Measurements from ENCODE around the gene ADCY3.

The ADCY3 gene

DNA sequence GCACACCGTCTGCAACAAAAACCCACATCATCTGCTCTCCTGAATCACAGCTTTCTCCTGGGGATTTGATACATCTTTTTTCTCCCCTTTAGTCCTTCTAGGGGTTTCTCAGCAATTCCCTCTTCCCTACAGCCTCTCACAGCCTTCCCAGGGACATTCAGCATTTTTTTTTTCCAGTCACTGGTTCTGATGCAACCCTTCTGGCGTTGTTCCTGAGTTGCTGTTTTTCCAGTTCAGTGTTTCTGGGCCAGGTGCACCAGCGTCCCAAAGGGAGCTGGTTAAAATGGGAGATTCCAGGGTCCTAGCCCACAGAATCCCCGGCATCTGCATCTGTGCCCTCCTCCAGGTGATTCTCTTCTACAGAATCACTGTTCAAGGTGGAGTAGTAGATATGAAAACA is 36.1 kb downstream of the ADCY3 start:
- Histone ChIP-seq H3K27me3 (no peaks in the 10 kb centered on the region), H3K4me1 (no peaks in the 10 kb centered on the region), H3K36me3 (peaks cover 8% of the 10 kb centered on the region), H3K9me3 (no peaks in the 10 kb centered on the region), H3K4me3 (ENCODE audit: low read depth, low read length) (no peak overlapping the region)
- no peak for DNase-seq
- TF ChIP-seq, protein P1, sequence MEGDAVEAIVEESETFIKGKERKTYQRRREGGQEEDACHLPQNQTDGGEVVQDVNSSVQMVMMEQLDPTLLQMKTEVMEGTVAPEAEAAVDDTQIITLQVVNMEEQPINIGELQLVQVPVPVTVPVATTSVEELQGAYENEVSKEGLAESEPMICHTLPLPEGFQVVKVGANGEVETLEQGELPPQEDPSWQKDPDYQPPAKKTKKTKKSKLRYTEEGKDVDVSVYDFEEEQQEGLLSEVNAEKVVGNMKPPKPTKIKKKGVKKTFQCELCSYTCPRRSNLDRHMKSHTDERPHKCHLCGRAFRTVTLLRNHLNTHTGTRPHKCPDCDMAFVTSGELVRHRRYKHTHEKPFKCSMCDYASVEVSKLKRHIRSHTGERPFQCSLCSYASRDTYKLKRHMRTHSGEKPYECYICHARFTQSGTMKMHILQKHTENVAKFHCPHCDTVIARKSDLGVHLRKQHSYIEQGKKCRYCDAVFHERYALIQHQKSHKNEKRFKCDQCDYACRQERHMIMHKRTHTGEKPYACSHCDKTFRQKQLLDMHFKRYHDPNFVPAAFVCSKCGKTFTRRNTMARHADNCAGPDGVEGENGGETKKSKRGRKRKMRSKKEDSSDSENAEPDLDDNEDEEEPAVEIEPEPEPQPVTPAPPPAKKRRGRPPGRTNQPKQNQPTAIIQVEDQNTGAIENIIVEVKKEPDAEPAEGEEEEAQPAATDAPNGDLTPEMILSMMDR (IDR thresholded peaks at IDR 0.05; ENCODE audit: low read depth, low read length) = no peak

DNA sequence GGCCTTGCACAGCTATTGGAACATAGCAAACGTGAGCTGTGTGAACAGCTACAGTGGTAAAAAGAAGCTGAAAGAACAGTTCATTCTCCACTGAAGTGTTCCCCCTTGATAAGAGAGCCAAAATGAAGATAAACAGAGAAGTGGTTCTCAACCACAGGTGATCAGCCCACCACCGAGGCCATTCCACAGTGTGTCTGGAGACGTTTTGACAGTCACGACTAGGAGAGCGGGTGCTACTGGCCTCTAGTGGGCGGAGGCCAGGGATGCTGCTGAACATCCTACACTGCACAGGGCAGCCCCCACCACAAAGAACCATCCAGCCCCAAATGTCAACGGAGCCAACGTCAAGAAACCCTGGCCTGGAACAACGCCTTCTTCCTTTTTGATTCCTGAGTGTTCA is 38.4 kb downstream of the ADCY3 start:
- Histone ChIP-seq H3K36me3 (peaks cover 4% of the 10 kb centered on the region; the same call in 1 of the 2 replicates), H3K4me3 (ENCODE audit: low read depth, low read length) (no peak overlapping the region), H3K27me3 (no peaks in the 10 kb centered on the region), H3K4me1 (no peaks in the 10 kb centered on the region), H3K9me3 (no peaks in the 10 kb centered on the region)
- no peak for DNase-seq
- TF ChIP-seq, protein P1 (IDR thresholded peaks at IDR 0.05; ENCODE audit: low read depth, low read length) = peak; percentile 50

DNA sequence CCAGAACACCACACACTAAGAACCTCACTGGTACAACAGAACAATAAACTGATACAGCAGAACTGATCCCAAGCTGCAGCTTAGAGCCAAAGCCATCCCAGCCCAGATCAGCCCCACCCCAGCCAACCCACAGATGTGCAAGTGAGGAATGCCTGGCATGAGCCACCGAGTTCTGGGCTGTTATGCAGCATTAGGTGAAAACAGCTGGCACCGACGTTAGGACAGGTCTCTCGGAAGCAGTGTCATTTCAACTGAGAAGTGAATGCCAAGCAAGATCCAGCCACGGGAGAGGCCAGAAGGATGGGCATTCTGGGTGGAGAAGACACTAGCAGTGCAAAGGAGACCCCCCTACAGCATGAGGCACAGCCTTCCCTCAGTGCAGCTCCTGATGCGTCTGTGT is 38.9 kb downstream of the ADCY3 start:
- Histone ChIP-seq H3K27me3 (no peaks in the 10 kb centered on the region), H3K9me3 (no peaks in the 10 kb centered on the region), H3K4me1 (no peaks in the 10 kb centered on the region), H3K4me3 (ENCODE audit: low read depth, low read length) (no peak overlapping the region), H3K36me3 (peaks cover 4% of the 10 kb centered on the region; the same call in 1 of the 2 replicates)
- TF ChIP-seq, protein P1 (IDR thresholded peaks at IDR 0.05; ENCODE audit: low read depth, low read length) = no peak
- DNase-seq = no peak

DNA sequence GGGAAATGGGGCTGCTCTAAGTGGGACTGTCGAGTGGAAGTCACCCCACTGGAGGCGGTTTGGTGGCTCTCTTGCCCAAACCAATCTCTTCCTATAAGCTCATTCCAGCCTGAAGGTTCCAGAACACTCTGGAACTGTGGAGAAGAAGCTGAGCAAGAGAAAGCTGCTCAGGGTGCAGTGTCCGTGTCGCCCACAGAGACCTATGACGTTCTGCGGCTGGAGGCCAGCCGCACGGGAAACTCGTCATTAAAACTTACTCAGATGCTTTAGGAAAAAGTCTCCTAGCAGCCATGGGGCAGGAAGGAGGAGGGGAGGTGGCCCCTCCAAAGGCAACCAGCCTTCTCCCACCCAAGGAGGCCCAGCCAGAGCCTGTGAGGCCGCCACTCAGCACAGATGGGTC is 41.7 kb downstream of the ADCY3 start:
- Histone ChIP-seq H3K36me3 (peaks cover 4% of the 10 kb centered on the region; the same call in 1 of the 2 replicates), H3K4me1 (no peaks in the 10 kb centered on the region), H3K4me3 (ENCODE audit: low read depth, low read length) (no peak overlapping the region), H3K27me3 (no peaks in the 10 kb centered on the region), H3K9me3 (no peaks in the 10 kb centered on the region)
- no peak for DNase-seq
- TF ChIP-seq, protein P1 (IDR thresholded peaks at IDR 0.05; ENCODE audit: low read depth, low read length) = no peak

DNA sequence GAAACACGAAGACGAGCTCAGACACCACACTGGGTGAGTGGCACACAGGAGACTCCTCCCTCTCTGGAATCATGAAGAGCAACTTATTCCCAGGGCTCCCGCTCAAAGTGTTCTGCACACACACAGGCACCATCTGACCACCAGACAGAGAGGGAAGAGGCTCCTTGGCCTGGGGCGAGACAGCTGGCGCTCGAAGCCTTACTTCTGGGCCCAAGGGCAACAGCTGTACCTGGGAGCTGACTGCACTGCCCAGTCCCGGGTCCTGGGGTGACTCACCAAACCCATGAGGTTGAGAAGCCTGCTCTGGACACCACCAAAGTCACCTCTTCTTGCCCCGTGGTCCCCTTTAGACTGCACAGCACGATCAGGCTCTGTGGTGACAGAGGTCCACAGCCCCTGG is 42.4 kb downstream of the ADCY3 start:
- Histone ChIP-seq H3K4me3 (ENCODE audit: low read depth, low read length) (no peak overlapping the region), H3K4me1 (no peaks in the 10 kb centered on the region), H3K9me3 (no peaks in the 10 kb centered on the region), H3K27me3 (no peaks in the 10 kb centered on the region), H3K36me3 (peaks cover 4% of the 10 kb centered on the region; the same call in 1 of the 2 replicates)
- DNase-seq = no peak
- TF ChIP-seq, protein P1 (IDR thresholded peaks at IDR 0.05; ENCODE audit: low read depth, low read length) = no peak

DNA sequence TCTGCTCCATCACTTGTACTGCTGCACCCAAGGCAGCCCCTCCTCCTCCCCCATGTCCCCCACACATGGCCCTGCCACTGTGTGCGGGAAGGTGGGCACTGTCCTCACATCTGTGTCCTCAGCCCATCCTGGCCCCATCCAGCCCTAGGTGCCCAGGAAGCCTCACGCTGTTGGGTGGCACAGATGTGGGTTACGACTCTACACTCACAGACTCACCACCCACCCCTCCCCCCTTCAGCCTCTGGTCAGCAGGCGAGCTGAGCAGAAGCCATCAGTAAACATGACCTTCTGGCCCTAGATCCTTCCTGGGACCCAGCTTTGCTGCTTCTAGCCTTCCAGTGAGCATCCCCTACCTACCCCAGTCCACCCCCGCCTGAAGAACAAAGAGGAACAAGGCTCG is 43.0 kb downstream of the ADCY3 start:
- Histone ChIP-seq H3K9me3 (no peaks in the 10 kb centered on the region), H3K27me3 (no peaks in the 10 kb centered on the region), H3K4me1 (no peaks in the 10 kb centered on the region), H3K36me3 (peaks cover 2% of the 10 kb centered on the region; the same call in 1 of the 2 replicates), H3K4me3 (ENCODE audit: low read depth, low read length) (no peak overlapping the region)
- TF ChIP-seq, protein P1 (IDR thresholded peaks at IDR 0.05; ENCODE audit: low read depth, low read length) = no peak
- no peak for DNase-seq

Data from BE2C (cell line).